K562 (cell line): ENCODE data around the gene TIMM44. TPM values are rescaled to one million over a fixed set of nuclear protein-coding genes. Genes with fewer than 3 reads are reported as not detected.
A peak's percentile ranks its signal among the peaks of the same experiment; 100 is the strongest.

Experiments
- ATAC-seq: fragments of 200-7000 bp; cut with Tn5 transposase; 3 replicates; pipeline ENCODE4 v1.9.1; 2020; ENCODE audit warnings: moderate library complexity
- BruUV-seq: library from RNA; stranded (reverse); fragments of 400-500 nt; replicated peaks from 2 replicates; lab custom pipeline; 2021; lab: Mats Ljungman, UMichigan
- CTCF ChIA-PET: fragments of 300-600 bp; formaldehyde crosslinking; extraction: SDS; loops from one replicate; lab custom pipeline; 2021; ENCODE audit warnings: low intra/inter-chr PET ratio; lab: Yijun Ruan, JAX
- POLR2A ChIA-PET: fragments of 300-600, 350-650 bp; sonication (Branson Sonifier 250); formaldehyde crosslinking; extraction: SDS; loops from one replicate; lab custom pipeline; 2021; ENCODE audit warnings: antibody characterized with exemption, inconsistent platforms; lab: Yijun Ruan, JAX
- DNase-seq, 4 experiments: peaks; one replicate each; pipeline versions ENCODE4 v3.0.0 to v3.0.0-alpha.2; 2011 to 2018; ENCODE audit warnings: low spot score in 3 of 4, mixed read lengths in 3 of 4; ENCODE audit errors: extremely low read depth in 1 of 4
- FAIRE-seq: peaks from 2 replicates; lab custom pipeline; 2011; peaks lifted over from hg19 to GRCh38; lab: Jason Lieb, UNC
- H2AFZ ChIP-seq: 2 replicates; pipeline ENCODE4 v1.6.0; 2011; ENCODE audit warnings: low read depth, low read length, control low read depth, inconsistent platforms
- H3K27ac ChIP-seq: fragments of 200-600 bp; 3 replicates; pipeline ENCODE4 v1.8.0; 2011; ENCODE audit warnings: low read depth, mild to moderate bottlenecking, control low read depth, inconsistent platforms, low read length, moderate library complexity, mixed read lengths; ENCODE audit errors: extremely low read depth
- H3K27me3 ChIP-seq, 2 experiments: fragments of 300-600 bp in 1 of 2; 2 replicates in 1 of 2; 3 replicates in 1 of 2; pipeline versions ENCODE4 v1.6.0 to v1.8.0; 2011; ENCODE audit warnings: inconsistent platforms in 2 of 2, low read length in 2 of 2, mild to moderate bottlenecking in 1 of 2, mixed read lengths in 1 of 2, moderate library complexity in 1 of 2; ENCODE audit not compliant: control insufficient read depth in 2 of 2, insufficient read depth in 2 of 2
- H3K36me3 ChIP-seq: fragments of 300-600 bp; 3 replicates; pipeline ENCODE4 v1.8.0; 2011; ENCODE audit warnings: mild to moderate bottlenecking, low read length, inconsistent platforms; ENCODE audit not compliant: control insufficient read depth, insufficient read depth
- H3K4me1 ChIP-seq, 2 experiments: fragments of 200-600 bp in 1 of 2; replicated peaks in 1 of 2; 2 replicates in 1 of 2; 3 replicates in 1 of 2; pipeline versions ENCODE4 v1.5.1 to v1.8.0; 2011; ENCODE audit warnings: inconsistent platforms in 2 of 2, low read length in 2 of 2, mild to moderate bottlenecking in 1 of 2, mixed read lengths in 1 of 2, moderate library complexity in 1 of 2; ENCODE audit not compliant: control insufficient read depth in 2 of 2, insufficient read depth in 2 of 2
- H3K4me2 ChIP-seq: 2 replicates; pipeline ENCODE4 v1.6.1; 2011; ENCODE audit warnings: low read length, control low read depth, inconsistent platforms, mixed read lengths; ENCODE audit not compliant: insufficient read depth
- H3K4me3 ChIP-seq: fragments of 200-600 bp; sonication (generic), shearing (Covaris generic); 2 replicates; pipeline ENCODE4 v1.5.1; 2016; ENCODE audit warnings: control low read depth, inconsistent platforms
- H3K79me2 ChIP-seq: fragments of 200-600 bp; 3 replicates; pipeline ENCODE4 v1.8.0; 2011; ENCODE audit warnings: low read length, inconsistent platforms; ENCODE audit not compliant: control insufficient read depth, insufficient read depth
- H3K9ac ChIP-seq, 2 experiments: 2 replicates each; pipeline versions ENCODE4 v1.6.0 to v1.6.1; 2011; ENCODE audit warnings: low read depth in 2 of 2, low read length in 2 of 2, control low read depth in 1 of 2, inconsistent platforms in 1 of 2, mild to moderate bottlenecking in 1 of 2, mixed read lengths in 1 of 2; ENCODE audit not compliant: insufficient read depth in 1 of 2
- H3K9me1 ChIP-seq: one replicate; pipeline ENCODE4 v1.6.0; 2011; ENCODE audit warnings: inconsistent platforms, mild to moderate bottlenecking, low read length, moderate library complexity; ENCODE audit not compliant: control insufficient read depth, insufficient read depth
- H3K9me3 ChIP-seq: replicated peaks from 2 replicates; pipeline ENCODE4 v1.5.1; 2011; ENCODE audit warnings: low read depth, low read length, inconsistent platforms; ENCODE audit not compliant: control insufficient read depth, insufficient read depth
- H4K20me1 ChIP-seq: replicated peaks from 2 replicates; pipeline ENCODE4 v1.6.1; 2011; ENCODE audit warnings: low read length, inconsistent platforms, mixed read lengths; ENCODE audit not compliant: control insufficient read depth, insufficient read depth
- RAD51 ChIP-seq: fragments of 450-650 bp; IDR thresholded peaks from 2 replicates; pipeline ENCODE4 v1.7.1; 2016; ENCODE audit warnings: low read depth, mild to moderate bottlenecking, borderline replicate concordance
- WGBS: fragments of 100-300 bp; shearing (Covaris generic); methylation state at CpG from one replicate; pipeline ENCODE4 v1.1.6; 2016; ENCODE audit warnings: low coverage, mixed read lengths; ENCODE audit not compliant: insufficient coverage; ENCODE audit errors: missing lambda C conversion rate; 5-methylcytosine and 5-hydroxymethylcytosine counted together
- in situ Hi-C: fragments of 300-500 bp; cut with MboI; formaldehyde crosslinking; loops from 4 replicates; pipeline ENCODE4 v1.15.0; 2018; ENCODE audit warnings: inconsistent platforms, mixed read lengths
- intact Hi-C: fragments of 100-400 bp; cut with micrococcal nuclease; formaldehyde crosslinking; loops from 2 replicates; pipeline ENCODE4 v1.14.2; 2022
- polyA plus RNA-seq, 8 experiments: library from polyadenylated mRNA; depleted of rRNA in 4 of 8; stranded (reverse) in 5 of 8; unstranded in 3 of 8; fragments of >200 nt; fragmentation: Nextera tagmentation in 2 of 8; fragmentation: Illumina TruSeq in 1 of 8; extraction: Ambion mirVana in 2 of 8; extraction: Trizol in 1 of 8; gene quantifications; 2 replicates each; pipeline versions ENCODE4 v1.2.1 to v1.2.3, GENCODE V29; 2011 to 2014; ENCODE audit warnings: inconsistent platforms in 1 of 8, missing spikeins in 1 of 8
- total RNA-seq, 7 experiments: library from RNA; depleted of rRNA in 6 of 7; stranded (reverse); fragments of >200 nt in 6 of 7; fragmentation: Illumina TruSeq in 2 of 7; extraction: Trizol in 2 of 7; gene quantifications; 2 replicates each; pipeline versions ENCODE4 v1.2.1 to v1.2.3, GENCODE V29; 2011 to 2021; ENCODE audit warnings: low replicate concordance in 1 of 7
- TF ChIP-seq, protein P1 (sequence below): sonication (generic); formaldehyde crosslinking; IDR thresholded peaks from 2 replicates; pipeline ENCODE4 v1.8.1; 2023; ENCODE audit warnings: mild to moderate bottlenecking, missing genetic modification reagents
- TF ChIP-seq, protein P2 (sequence below), 2 experiments: IDR thresholded peaks; 2 replicates each; pipeline ENCODE4 v1.6.1; 2011; ENCODE audit warnings: borderline replicate concordance in 1 of 2, control low read depth in 1 of 2, low read depth in 1 of 2, low read length in 1 of 2, mild to moderate bottlenecking in 1 of 2, mixed read lengths in 1 of 2, moderate library complexity in 1 of 2; ENCODE audit not compliant: insufficient read depth in 1 of 2, insufficient read length in 1 of 2, poor library complexity in 1 of 2, severe bottlenecking in 1 of 2; ENCODE audit errors: extremely low read depth in 1 of 2

TIMM44 gene
- total and polyA plus RNA-seq, 9 of the 15 experiments (the other 6 are each of a cell fraction or from before 2014, with no cell fraction given), result 10.3 to 231 (median 89.3) TPM

DNA sequence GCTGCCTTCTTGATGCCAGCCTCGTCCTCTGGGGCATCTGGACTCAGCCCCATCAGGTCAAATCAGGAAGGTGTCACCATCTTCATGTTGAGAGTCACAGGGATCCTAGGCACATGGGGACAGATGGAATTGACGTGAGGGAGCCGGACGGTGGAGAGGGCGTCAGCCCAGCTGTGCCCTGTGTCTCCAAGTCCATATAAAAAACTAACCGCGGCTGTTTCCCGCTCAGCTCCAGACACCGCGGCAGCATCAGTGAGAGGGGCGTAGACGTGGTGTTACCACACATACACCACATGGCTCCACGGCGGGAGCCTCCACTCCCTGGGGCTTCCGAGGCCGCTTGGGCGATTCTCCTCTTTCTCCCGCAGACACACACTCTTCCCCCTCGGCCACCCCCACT is 63.6 kb downstream of the TIMM44 start:
- FAIRE-seq, result peak; percentile 26
- H3K4me3 ChIP-seq, result no peak overlapping the region
- CTCF ChIA-PET, result no interaction called here

More for the DNA sequence above, 63.6 kb downstream of the TIMM44 start:
- ATAC-seq (peak; percentile 48), DNase-seq (no peak)
- BruUV-seq, result no TSS peak
- Histone ChIP-seq H4K20me1 (no peaks in the 10 kb centered on the region), H3K79me2 (no peaks in the 10 kb centered on the region), H3K4me2 (no peak overlapping the region), H3K9me3 (no peaks in the 10 kb centered on the region), H3K9ac (no peak overlapping the region), H3K36me3 (no peaks in the 10 kb centered on the region), H3K9me1 (no peaks in the 10 kb centered on the region), H2AFZ (peak overlapping the region; percentile 79; the same call in 1 of the 2 replicates), H3K27ac (no peak overlapping the region), H3K4me1 (peaks cover 7 to 17% of the 10 kb centered on the region in 2 experiments; a peak in 4 of 5 replicates), H3K27me3 (no peaks in the 10 kb centered on the region)
- intact Hi-C loops, result no loop called here
- WGBS, result 78% methylated on average over 17 of the region's 19 CpGs
- POLR2A ChIA-PET, result interaction anchor here (1.0 to 1.2 kb wide), 2 partner anchors 8 to 17 kb away, joined by 4 to 5 read pairs; partner anchors contain the start of gene LRRC8E
- in situ Hi-C loops, result no loop called here
- TF ChIP-seq, protein P1, sequence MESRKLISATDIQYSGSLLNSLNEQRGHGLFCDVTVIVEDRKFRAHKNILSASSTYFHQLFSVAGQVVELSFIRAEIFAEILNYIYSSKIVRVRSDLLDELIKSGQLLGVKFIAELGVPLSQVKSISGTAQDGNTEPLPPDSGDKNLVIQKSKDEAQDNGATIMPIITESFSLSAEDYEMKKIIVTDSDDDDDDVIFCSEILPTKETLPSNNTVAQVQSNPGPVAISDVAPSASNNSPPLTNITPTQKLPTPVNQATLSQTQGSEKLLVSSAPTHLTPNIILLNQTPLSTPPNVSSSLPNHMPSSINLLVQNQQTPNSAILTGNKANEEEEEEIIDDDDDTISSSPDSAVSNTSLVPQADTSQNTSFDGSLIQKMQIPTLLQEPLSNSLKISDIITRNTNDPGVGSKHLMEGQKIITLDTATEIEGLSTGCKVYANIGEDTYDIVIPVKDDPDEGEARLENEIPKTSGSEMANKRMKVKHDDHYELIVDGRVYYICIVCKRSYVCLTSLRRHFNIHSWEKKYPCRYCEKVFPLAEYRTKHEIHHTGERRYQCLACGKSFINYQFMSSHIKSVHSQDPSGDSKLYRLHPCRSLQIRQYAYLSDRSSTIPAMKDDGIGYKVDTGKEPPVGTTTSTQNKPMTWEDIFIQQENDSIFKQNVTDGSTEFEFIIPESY (CRISPR knock-in tag), result peak; percentile 95
- TF ChIP-seq, protein P2, sequence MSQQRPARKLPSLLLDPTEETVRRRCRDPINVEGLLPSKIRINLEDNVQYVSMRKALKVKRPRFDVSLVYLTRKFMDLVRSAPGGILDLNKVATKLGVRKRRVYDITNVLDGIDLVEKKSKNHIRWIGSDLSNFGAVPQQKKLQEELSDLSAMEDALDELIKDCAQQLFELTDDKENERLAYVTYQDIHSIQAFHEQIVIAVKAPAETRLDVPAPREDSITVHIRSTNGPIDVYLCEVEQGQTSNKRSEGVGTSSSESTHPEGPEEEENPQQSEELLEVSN (IDR thresholded peaks at IDR 0.05; ENCODE audit: borderline replicate concordance in 1 of 2, extremely low read depth in 1 of 2, insufficient read depth in 1 of 2, insufficient read length in 1 of 2, low read depth in 1 of 2, low read length in 1 of 2, poor library complexity in 1 of 2, severe bottlenecking in 1 of 2), result peak in 1 of 2 experiments; percentile 65
- TF ChIP-seq RAD51, result no peak
